Liver (tissue), 9 donors: Measurements from ENCODE around the gene AP2A2. TPM values are rescaled to one million over a fixed set of nuclear protein-coding genes. Genes with fewer than 3 reads are reported as not detected.

Experiments used
- DNase-seq: peaks from one replicate; pipeline ENCODE4 v3.0.0-alpha.2; 2017; ENCODE audit warnings: low spot score
- H3K27ac ChIP-seq, 2 donors: one replicate each; pipeline ENCODE4 v1.7.0; 2013; ENCODE audit warnings: inconsistent platforms in 2 of 2, low read length in 2 of 2, control low read depth in 1 of 2, low read depth in 1 of 2, mild to moderate bottlenecking in 1 of 2
- H3K27me3 ChIP-seq, 4 donors: one replicate each; pipeline versions ENCODE4 v1.6.1 to v1.7.0; 2013; ENCODE audit warnings: low read length in 3 of 4, inconsistent platforms in 1 of 4, mild to moderate bottlenecking in 1 of 4, moderate library complexity in 1 of 4; ENCODE audit not compliant: control insufficient read depth in 4 of 4, insufficient read depth in 4 of 4
- H3K36me3 ChIP-seq, 4 donors: one replicate each; pipeline versions ENCODE4 v1.6.1 to v1.7.0; 2013; ENCODE audit warnings: low read length in 3 of 4, mild to moderate bottlenecking in 3 of 4, low read depth in 1 of 4, moderate library complexity in 1 of 4; ENCODE audit not compliant: control insufficient read depth in 4 of 4, insufficient read depth in 3 of 4
- H3K4me1 ChIP-seq, 4 donors: one replicate each; pipeline versions ENCODE4 v1.6.1 to v1.7.0; 2013; ENCODE audit warnings: low read length in 3 of 4, mild to moderate bottlenecking in 3 of 4, moderate library complexity in 1 of 4; ENCODE audit not compliant: control insufficient read depth in 4 of 4, insufficient read depth in 4 of 4
- H3K4me3 ChIP-seq, 3 donors: one replicate each; pipeline versions ENCODE4 v1.6.1 to v1.7.0; 2013; ENCODE audit warnings: low read length in 3 of 3, control low read depth in 1 of 3, low read depth in 1 of 3, mild to moderate bottlenecking in 1 of 3
- H3K9ac ChIP-seq, 2 donors: one replicate each; pipeline ENCODE4 v1.7.0; 2013; ENCODE audit warnings: low read length in 2 of 2, mild to moderate bottlenecking in 2 of 2, moderate library complexity in 2 of 2, control low read depth in 1 of 2, low read depth in 1 of 2
- H3K9me3 ChIP-seq, 4 donors: one replicate each; pipeline versions ENCODE4 v1.6.1 to v1.7.0; 2013; ENCODE audit warnings: low read length in 3 of 4; ENCODE audit not compliant: control insufficient read depth in 4 of 4
- CTCF ChIP-seq: fragments of 150-350 bp; IDR thresholded peaks from 2 replicates; pipeline ENCODE4 v1.5.1; 2017; ENCODE audit warnings: improper control_type of control experiment, low read depth, low read length; ENCODE audit not compliant: missing input control
- FOXA1 ChIP-seq: IDR thresholded peaks from 2 replicates; pipeline ENCODE4 v1.6.1; 2016; ENCODE audit warnings: antibody characterized with exemption
- FOXA2 ChIP-seq: IDR thresholded peaks from 2 replicates; pipeline ENCODE4 v1.6.1; 2016; ENCODE audit warnings: antibody characterized with exemption
- GABPA ChIP-seq, 2 donors: IDR thresholded peaks in 1 of 2; conservative IDR thresholded peaks in 1 of 2; 2 replicates each; pipeline ENCODE4 v1.6.1; 2016; ENCODE audit warnings: antibody characterized with exemption in 2 of 2, mild to moderate bottlenecking in 1 of 2, moderate library complexity in 1 of 2
- HNF4A ChIP-seq, 2 donors: conservative IDR thresholded peaks; 2 replicates each; pipeline ENCODE4 v1.6.1; 2016; ENCODE audit warnings: antibody characterized with exemption in 2 of 2, mild to moderate bottlenecking in 2 of 2
- HNF4G ChIP-seq: IDR thresholded peaks from 2 replicates; pipeline ENCODE4 v1.6.1; 2016; ENCODE audit warnings: antibody characterized with exemption
- JUND ChIP-seq, 2 donors: IDR thresholded peaks; 2 replicates each; pipeline ENCODE4 v1.6.1; 2016; ENCODE audit warnings: antibody characterized with exemption in 2 of 2
- MAX ChIP-seq: IDR thresholded peaks from 2 replicates; pipeline ENCODE4 v1.6.1; 2016; ENCODE audit warnings: antibody characterized with exemption
- NR2F2 ChIP-seq: IDR thresholded peaks from 2 replicates; pipeline ENCODE4 v1.6.1; 2016; ENCODE audit warnings: antibody characterized with exemption
- RAD21 ChIP-seq, 2 donors: IDR thresholded peaks; 2 replicates each; pipeline ENCODE4 v1.6.1; 2016; ENCODE audit warnings: antibody characterized with exemption in 2 of 2, mild to moderate bottlenecking in 2 of 2
- RXRA ChIP-seq, 2 donors: IDR thresholded peaks; 2 replicates each; pipeline ENCODE4 v1.6.1; 2017 to 2018; ENCODE audit warnings: antibody characterized with exemption in 2 of 2, mild to moderate bottlenecking in 1 of 2
- TAF1 ChIP-seq: conservative IDR thresholded peaks from 2 replicates; pipeline ENCODE4 v1.6.1; 2016; ENCODE audit warnings: antibody characterized with exemption, mild to moderate bottlenecking
- YY1 ChIP-seq: IDR thresholded peaks from 2 replicates; pipeline ENCODE4 v1.6.1; 2016; ENCODE audit warnings: antibody characterized with exemption, mild to moderate bottlenecking
- ZBTB33 ChIP-seq: IDR thresholded peaks from 2 replicates; pipeline ENCODE4 v1.6.1; 2016; ENCODE audit warnings: antibody characterized with exemption
- whole genome bisulfite sequencing: extraction: QIAGEN DNeasy Blood & Tissue Kit; methylation state at CpG from one replicate; pipeline ENCODE4 v1.1.7; 2013; 5-methylcytosine and 5-hydroxymethylcytosine counted together
- polyA plus RNA-seq, 2 donors: library from polyadenylated mRNA; stranded (reverse) in 1 of 2; unstranded in 1 of 2; fragments of 200-250 nt in 1 of 2; fragments of >200 nt in 1 of 2; fragmentation: Nextera tagmentation in 1 of 2; extraction: Ambion mirVana in 1 of 2; gene quantifications; one replicate each; pipeline versions ENCODE4 v1.2.1 to v1.2.3, GENCODE V29; 2013 to 2015
- total RNA-seq, 2 donors: library from RNA; depleted of rRNA; stranded (reverse); fragments of >200 nt; gene quantifications; one replicate each; pipeline ENCODE4 v1.2.3, GENCODE V29; 2014
- donor health status: healthy.
- donor health status: healthy.
- donor health status: healthy.
- donor health status: healthy.
- donor health status: healthy.

AP2A2 gene
- total and polyA plus RNA-seq, 4 donors: 20.5 to 39.7 (median 23.8) TPM

- peaks cover 27 to 68% (median 37%) of the 10 kb centered on the region in 4 donors for H3K36me3 ChIP-seq
Observed at GRCh38 chr11:1000357-1001278, 74.9 kb downstream of the AP2A2 start.

GRCh38 chr11:1001617-1002405, 76.1 kb downstream of the AP2A2 start:
- no peak for DNase-seq
- 94% methylated on average over 32 of the region's 32 CpGs for WGBS
- no peaks in the 10 kb centered on the region for H3K27me3 ChIP-seq
- H3K27ac ChIP-seq: no peak overlapping the region
- H3K9me3 ChIP-seq: no peaks in the 10 kb centered on the region
- H3K4me3 ChIP-seq: no peak overlapping the region
- no peak for TF ChIP-seq NR2F2
- TF ChIP-seq YY1: no peak
- TF ChIP-seq CTCF: no peak
- TF ChIP-seq ZBTB33: no peak
- TF ChIP-seq MAX: no peak
- TF ChIP-seq GABPA (IDR thresholded peaks at IDR 0.05 in 1 of 2, conservative IDR thresholded peaks at IDR 0.05 in 1 of 2): no peak
- TF ChIP-seq RXRA (IDR thresholded peaks at IDR 0.05): no peak
- no peak for TF ChIP-seq FOXA1
- TF ChIP-seq TAF1: no peak
- TF ChIP-seq FOXA2: no peak
- peaks cover 3 to 6% (median 3%) of the 10 kb centered on the region in 4 donors for H3K4me1 ChIP-seq
- H3K36me3 ChIP-seq: peaks cover 26 to 69% (median 38%) of the 10 kb centered on the region in 4 donors
- no peak overlapping the region for H3K9ac ChIP-seq

More at GRCh38 chr11:1000357-1001278, 74.9 kb downstream of the AP2A2 start:
- Histone ChIP-seq H3K4me1 (peaks cover 3 to 6% (median 3%) of the 10 kb centered on the region in 4 donors), H3K9me3 (no peaks in the 10 kb centered on the region), H3K27me3 (no peaks in the 10 kb centered on the region), H3K4me3 (no peak overlapping the region), H3K9ac (no peak overlapping the region), H3K27ac (no peak overlapping the region)
- no peak for DNase-seq
- TF ChIP-seq RAD21 (IDR thresholded peaks at IDR 0.05) (no peak), ZBTB33 (no peak), FOXA1 (no peak), FOXA2 (no peak), TAF1 (no peak), JUND (IDR thresholded peaks at IDR 0.05) (no peak), GABPA (IDR thresholded peaks at IDR 0.05 in 1 of 2, conservative IDR thresholded peaks at IDR 0.05 in 1 of 2) (no peak), CTCF (no peak), HNF4A (conservative IDR thresholded peaks at IDR 0.05) (no peak), NR2F2 (no peak), HNF4G (no peak)
- WGBS: 95% methylated on average over 38 of the region's 38 CpGs
